Lung (tissue), 13 donors: ENCODE data around the gene HOXC11. TPM values are rescaled to one million over a fixed set of nuclear protein-coding genes. Genes with fewer than 3 reads are reported as not detected.

ENCODE experiments used
- ATAC-seq: fragments of 200-7000 bp; cut with Tn5 transposase; one replicate; pipeline ENCODE4 v1.9.1; 2020; ENCODE audit warnings: moderate number of reproducible peaks; ENCODE audit not compliant: insufficient read depth, low FRiP score
- DNase-seq, 3 donors: peaks; one replicate each; pipeline ENCODE4 v3.0.0-alpha.2; 2013 to 2017
- H3K27ac ChIP-seq, 2 donors: one replicate each; pipeline ENCODE4 v1.5.1; 2013; ENCODE audit warnings: mild to moderate bottlenecking in 2 of 2, moderate library complexity in 2 of 2, control low read depth in 1 of 2, inconsistent platforms in 1 of 2, low read depth in 1 of 2, low read length in 1 of 2
- H3K27me3 ChIP-seq, 3 donors: one replicate each; pipeline ENCODE4 v1.5.1; 2013; ENCODE audit warnings: low read length in 2 of 3; ENCODE audit not compliant: control insufficient read depth in 3 of 3, insufficient read depth in 3 of 3
- H3K36me3 ChIP-seq, 4 donors: one replicate each; pipeline ENCODE4 v1.5.1; 2013; ENCODE audit warnings: low read length in 4 of 4, mild to moderate bottlenecking in 1 of 4, moderate library complexity in 1 of 4; ENCODE audit not compliant: control insufficient read depth in 4 of 4, insufficient read depth in 4 of 4
- H3K4me1 ChIP-seq, 5 donors: one replicate each; pipeline ENCODE4 v1.5.1; 2013; ENCODE audit warnings: low read length in 5 of 5, mild to moderate bottlenecking in 2 of 5, moderate library complexity in 1 of 5; ENCODE audit not compliant: control insufficient read depth in 5 of 5, insufficient read depth in 5 of 5
- H3K4me3 ChIP-seq: one replicate; pipeline ENCODE4 v1.5.1; 2013; ENCODE audit warnings: mild to moderate bottlenecking, control low read depth, moderate library complexity
- H3K9ac ChIP-seq, 2 donors: one replicate each; pipeline ENCODE4 v1.5.1; 2013; ENCODE audit warnings: low read length in 2 of 2, control low read depth in 1 of 2; ENCODE audit not compliant: insufficient read depth in 1 of 2
- H3K9me3 ChIP-seq, 4 donors: one replicate each; pipeline ENCODE4 v1.5.1; 2013; ENCODE audit warnings: low read length in 3 of 4, mild to moderate bottlenecking in 1 of 4, moderate library complexity in 1 of 4; ENCODE audit not compliant: control insufficient read depth in 4 of 4, insufficient read depth in 3 of 4
- CTCF ChIP-seq: IDR thresholded peaks from 2 replicates; pipeline ENCODE4 v1.5.1; 2012; ENCODE audit warnings: mild to moderate bottlenecking; ENCODE audit errors: control extremely low read depth, extremely low read depth
- WGBS, 2 donors: extraction: QIAGEN DNeasy Blood & Tissue Kit; methylation state at CpG; one replicate each; pipeline ENCODE4 v1.1.7; 2013; 5-methylcytosine and 5-hydroxymethylcytosine counted together
- polyA plus RNA-seq, 2 donors: library from polyadenylated mRNA; stranded (reverse); fragments of 200-250 nt; gene quantifications; one replicate each; pipeline ENCODE4 v1.2.1, GENCODE V29; 2013
- small RNA-seq: library from RNA; depleted of rRNA; stranded (forward); fragments of <200 nt; gene quantifications from one replicate; pipeline ENCODE3, GENCODE V24; 2014; ENCODE audit warnings: low replicate concordance
- total RNA-seq, 2 donors: library from RNA; depleted of rRNA in 1 of 2; stranded (reverse); fragments of >200 nt in 1 of 2; gene quantifications; one replicate each; pipeline ENCODE4 v1.2.1, GENCODE V29; 2014 to 2021
- donor health status: control.
- donor health status: control.
- donor health status: Bipolar disorder and iron deficiency.
- donor health status: healthy.
- donor health status: DM: yes; HTN: yes; CAD: no.

HOXC11 gene
- total and polyA plus RNA-seq, 4 donors = not detected

GRCh38 chr12:54024581-54025305 is 51.8 kb downstream of the HOXC11 start:
- peaks cover 9 to 96% (median 73%) of the 10 kb centered on the region in 3 donors for H3K27me3 ChIP-seq
- 39 to 42% methylated on average over 5 of the region's 5 CpGs for WGBS, 2 donors
- no peak for ATAC-seq
- no peaks in the 10 kb centered on the region for H3K9me3 ChIP-seq
- H3K9ac ChIP-seq = no peak overlapping the region
- H3K36me3 ChIP-seq = no peaks in the 10 kb centered on the region
- H3K27ac ChIP-seq = no peak overlapping the region
- no peak for TF ChIP-seq CTCF
- H3K4me3 ChIP-seq = no peak overlapping the region
- peaks cover 0 to 19% (median 0%) of the 10 kb centered on the region in 5 donors for H3K4me1 ChIP-seq
- no peak for DNase-seq

GRCh38 chr12:54025499-54026405 is 52.8 kb downstream of the HOXC11 start:
- Histone ChIP-seq H3K9me3 (no peaks in the 10 kb centered on the region), H3K27ac (no peak overlapping the region), H3K4me3 (no peak overlapping the region), H3K9ac (peak overlapping the region in 1 of 2 donors; percentile 32), H3K36me3 (no peaks in the 10 kb centered on the region), H3K4me1 (peaks cover 0 to 19% (median 0%) of the 10 kb centered on the region in 5 donors), H3K27me3 (peaks cover 9 to 93% (median 74%) of the 10 kb centered on the region in 3 donors)
- 17 to 28% methylated on average over 7 of the region's 7 CpGs for WGBS, 2 donors
- no peak for ATAC-seq
- TF ChIP-seq CTCF = no peak
- no peak for DNase-seq

GRCh38 chr12:54026640-54027441 is 53.9 kb downstream of the HOXC11 start:
- Histone ChIP-seq H3K4me1 (peaks cover 0 to 22% (median 0%) of the 10 kb centered on the region in 5 donors), H3K9ac (no peak overlapping the region), H3K27ac (no peak overlapping the region), H3K27me3 (peaks cover 7 to 92% (median 71%) of the 10 kb centered on the region in 3 donors), H3K9me3 (no peaks in the 10 kb centered on the region), H3K4me3 (no peak overlapping the region), H3K36me3 (no peaks in the 10 kb centered on the region)
- 15 to 22% methylated on average over 22 of the region's 22 CpGs for WGBS, 2 donors
- DNase-seq (no peak), ATAC-seq (no peak)
- no peak for TF ChIP-seq CTCF

Small RNA genes within 50 kb of the gene (small RNA-seq; reads per million reads assigned to genes)
- gene AC012531.3 (not detected), gene AC012531.4 (not detected), gene MIR196A2 (0.13 reads per million), gene RF01905 (not detected), gene RF01906 (not detected)

Other genes with a start within 250 kb of the HOXC11 start
- gene CALCOCO1, start 245.7 kb upstream of the HOXC11 start, total RNA-seq = 100 to 1,000 TPM in 1 of 2 donors, 10 to 100 TPM in 1; 80.4 to 223 TPM
- gene CALCOCO1, start 245.7 kb upstream of the HOXC11 start, polyA plus RNA-seq = 10 to 100 TPM; 65.5 to 71.4 TPM
- gene CISTR, start 221.1 kb upstream of the HOXC11 start, total RNA-seq = not detected
- gene CISTR, start 221.1 kb upstream of the HOXC11 start, polyA plus RNA-seq = not detected
- not detected for gene HOXC13, start 34.3 kb upstream of the HOXC11 start, total RNA-seq
- gene HOXC13, start 34.3 kb upstream of the HOXC11 start, polyA plus RNA-seq = not detected
- gene HOXC12, start 18.2 kb upstream of the HOXC11 start, total RNA-seq = not detected
- not detected for gene HOXC12, start 18.2 kb upstream of the HOXC11 start, polyA plus RNA-seq
- gene HOTAIR, start 1.8 kb downstream of the HOXC11 start, total RNA-seq = under 1 TPM in 1 of 2 donors, not detected in 1; 0.15 TPM
- gene HOTAIR, start 1.8 kb downstream of the HOXC11 start, polyA plus RNA-seq = not detected
- gene HOXC10, start 12.0 kb downstream of the HOXC11 start, total RNA-seq = under 1 TPM in 1 of 2 donors, not detected in 1; 0.18 TPM
- not detected for gene HOXC10, start 12.0 kb downstream of the HOXC11 start, polyA plus RNA-seq
- not detected for gene HOXC9, start 27.0 kb downstream of the HOXC11 start, total RNA-seq
- gene HOXC9, start 27.0 kb downstream of the HOXC11 start, polyA plus RNA-seq = under 1 TPM; 0.08 to 0.18 TPM
- gene HOXC8, start 35.9 kb downstream of the HOXC11 start, total RNA-seq = not detected
- under 1 TPM; 0.08 to 0.14 TPM for gene HOXC8, start 35.9 kb downstream of the HOXC11 start, polyA plus RNA-seq
- gene HOXC6, start 55.3 kb downstream of the HOXC11 start, total RNA-seq = under 1 TPM; 0.46 to 0.71 TPM
- under 1 TPM; 0.18 to 0.24 TPM for gene HOXC6, start 55.3 kb downstream of the HOXC11 start, polyA plus RNA-seq
- gene HOXC5, start 59.9 kb downstream of the HOXC11 start, total RNA-seq = under 1 TPM; 0.25 to 0.26 TPM
- under 1 TPM; 0.08 to 0.10 TPM for gene HOXC5, start 59.9 kb downstream of the HOXC11 start, polyA plus RNA-seq
- under 1 TPM; 0.71 to 0.86 TPM for gene HOXC4, start 80.7 kb downstream of the HOXC11 start, total RNA-seq
- under 1 TPM; 0.18 to 0.31 TPM for gene HOXC4, start 80.7 kb downstream of the HOXC11 start, polyA plus RNA-seq
- gene SMUG1, start 215.9 kb downstream of the HOXC11 start, total RNA-seq = 10 to 100 TPM; 20.3 to 28.4 TPM
- gene SMUG1, start 215.9 kb downstream of the HOXC11 start, polyA plus RNA-seq = 10 to 100 TPM; 23.4 to 45.7 TPM